Activated CD4-positive, alpha-beta memory T cell treated with anti-CD3 and anti-CD28 coated beads for 36 hours (primary cell): ENCODE measurements around the gene OR51A4. TPM values are rescaled to one million over a fixed set of nuclear protein-coding genes. Genes with fewer than 3 reads are reported as not detected.
"Not testable (repeated sequence)": the region's sequence is repeated elsewhere in the genome, so short reads cannot be mapped to it uniquely, and the experiment has no call there.

Experiments
- CTCF ChIA-PET: fragments of 350-600 bp; sonication (Branson Sonifier 250); formaldehyde crosslinking; loops from one replicate; lab custom pipeline; 2021; ENCODE audit warnings: antibody characterized with exemption, inconsistent platforms; lab: Charles Lee
- POLR2A ChIA-PET: fragments of 350-600 bp; sonication (Branson Sonifier 250); formaldehyde crosslinking; loops from one replicate; lab custom pipeline; 2021; ENCODE audit warnings: antibody characterized with exemption; lab: Charles Lee
- DNase-seq: peaks from one replicate; pipeline ENCODE4 v3.0.0-alpha.2; 2020
- H3K27ac Mint-ChIP-seq: one replicate; pipeline ENCODE4 v1.8.0; 2021; ENCODE audit warnings: mixed read lengths
- H3K27me3 Mint-ChIP-seq: one replicate; pipeline ENCODE4 v1.8.0; 2021; ENCODE audit warnings: mixed read lengths
- H3K36me3 Mint-ChIP-seq: one replicate; pipeline ENCODE4 v1.8.0; 2021; ENCODE audit warnings: mixed read lengths
- H3K4me1 Mint-ChIP-seq: one replicate; pipeline ENCODE4 v1.8.0; 2021; ENCODE audit warnings: low read depth, mixed read lengths
- H3K4me3 Mint-ChIP-seq: one replicate; pipeline ENCODE4 v1.8.0; 2021; ENCODE audit warnings: mild to moderate bottlenecking, mixed read lengths
- H3K9me3 Mint-ChIP-seq: one replicate; pipeline ENCODE4 v1.8.0; 2021; ENCODE audit warnings: mixed read lengths
- intact Hi-C: fragments of 100-400 bp; cut with micrococcal nuclease; formaldehyde crosslinking; loops from one replicate; pipeline ENCODE4 v1.15.1; 2023
- total RNA-seq, 2 experiments: library from RNA; stranded (reverse); gene quantifications; one replicate each; pipeline ENCODE4 v1.2.3, GENCODE V29; 2021

OR51A4 gene
- not detected for total RNA-seq

- no peak for DNase-seq
- POLR2A ChIA-PET: no interaction called here
- H3K27me3 Mint-ChIP-seq: peaks cover 1% of the 10 kb centered on the region
These were observed at the start of gene OR51A4 for GRCh38 chr11:4947505-4947904. Gene OR51A4, minus strand, starts transcription at chr11:4947605. Its CDS starts 505 bp downstream, at chr11:4947100.

GRCh38 chr11:4994551-4994950 lies 47.1 kb upstream of the OR51A4 start, which contains the start of gene OR51L1:
Gene OR51L1, plus strand, starts transcription at chr11:4994851. Its CDS starts 4,132 bp downstream, at chr11:4998983.
- H3K4me1 Mint-ChIP-seq: no peaks in the 10 kb centered on the region
- ChIA-PET CTCF (no interaction called here), POLR2A (no interaction called here)
- DNase-seq: no peak
- H3K36me3 Mint-ChIP-seq: no peaks in the 10 kb centered on the region
- no peak within 1 kb of the TSS for H3K27ac Mint-ChIP-seq
- no peaks in the 10 kb centered on the region for H3K27me3 Mint-ChIP-seq
- H3K4me3 Mint-ChIP-seq: no peak within 1 kb of the TSS
- intact Hi-C loops: no loop called here
- no peaks in the 10 kb centered on the region for H3K9me3 Mint-ChIP-seq

More at GRCh38 chr11:4947505-4947904, at the start of gene OR51A4:
- CTCF ChIA-PET: no interaction called here
- H3K4me1 Mint-ChIP-seq: no peaks in the 10 kb centered on the region
- H3K9me3 Mint-ChIP-seq: no peaks in the 10 kb centered on the region
- H3K27ac Mint-ChIP-seq: no peak within 1 kb of the TSS
- no peaks in the 10 kb centered on the region for H3K36me3 Mint-ChIP-seq
- H3K4me3 Mint-ChIP-seq: no peak within 1 kb of the TSS
- intact Hi-C loops: no loop called here

- no peak for DNase-seq
- H3K9me3 Mint-ChIP-seq: no peaks in the 10 kb centered on the region
- H3K36me3 Mint-ChIP-seq: no peaks in the 10 kb centered on the region
- no peaks in the 10 kb centered on the region for H3K27me3 Mint-ChIP-seq
- ChIA-PET CTCF (no interaction called here), POLR2A (no interaction called here)
- no peaks in the 10 kb centered on the region for H3K4me1 Mint-ChIP-seq
- H3K4me3 Mint-ChIP-seq: no peak overlapping the region
- H3K27ac Mint-ChIP-seq: no peak overlapping the region
- intact Hi-C loops: no loop called here
These were observed 43.7 kb upstream of the OR51A4 start for GRCh38 chr11:4991060-4991459.

DNA sequence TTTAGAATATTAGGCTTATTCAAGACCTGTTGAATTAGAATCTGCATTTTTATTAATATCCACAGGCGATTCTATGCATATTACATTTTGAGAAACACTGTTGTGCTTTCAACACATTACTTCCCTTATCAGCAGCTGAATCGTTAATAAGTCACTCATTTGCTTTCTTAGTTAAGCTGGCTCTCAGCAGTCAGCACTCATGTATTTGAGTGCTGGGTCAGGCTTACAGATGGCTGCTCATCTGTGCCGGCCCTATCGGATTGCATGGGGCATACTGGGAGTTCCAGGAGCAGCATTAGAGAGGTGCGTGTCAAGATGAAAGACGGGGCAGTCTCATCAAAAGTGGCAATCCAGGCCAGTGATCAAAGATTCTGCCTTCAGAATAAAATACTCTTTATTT lies 36.4 kb upstream of the OR51A4 start:
- DNase-seq: no peak
- POLR2A ChIA-PET: no interaction called here
- Mint-ChIP-seq H3K4me3 (no peak overlapping the region), H3K27ac (no peak overlapping the region), H3K36me3 (no peaks in the 10 kb centered on the region), H3K9me3 (no peaks in the 10 kb centered on the region), H3K4me1 (no peaks in the 10 kb centered on the region), H3K27me3 (no peaks in the 10 kb centered on the region)
- CTCF ChIA-PET: no interaction called here
- intact Hi-C loops: no loop called here

- H3K4me1 Mint-ChIP-seq: no peaks in the 10 kb centered on the region
- H3K27me3 Mint-ChIP-seq: no peaks in the 10 kb centered on the region
- ChIA-PET CTCF (no interaction called here), POLR2A (no interaction called here)
- intact Hi-C loops: no loop called here
- no peaks in the 10 kb centered on the region for H3K36me3 Mint-ChIP-seq
- no peak overlapping the region for H3K4me3 Mint-ChIP-seq
- no peak for DNase-seq
- H3K27ac Mint-ChIP-seq: no peak overlapping the region
- H3K9me3 Mint-ChIP-seq: peaks cover 3% of the 10 kb centered on the region
These were observed 35.3 kb upstream of the OR51A4 start for GRCh38 chr11:4982678-4983077.

- intact Hi-C loops: no loop called here
- Mint-ChIP-seq H3K4me3 (no peak overlapping the region), H3K27me3 (no peaks in the 10 kb centered on the region), H3K9me3 (peaks cover 3% of the 10 kb centered on the region), H3K36me3 (no peaks in the 10 kb centered on the region), H3K27ac (no peak overlapping the region), H3K4me1 (no peaks in the 10 kb centered on the region)
- CTCF ChIA-PET: no interaction called here
- POLR2A ChIA-PET: no interaction called here
- DNase-seq: no peak
These were observed 31.6 kb upstream of the OR51A4 start for GRCh38 chr11:4979036-4979435.

- Mint-ChIP-seq H3K9me3 (peaks cover 3% of the 10 kb centered on the region), H3K27ac (no peak overlapping the region), H3K36me3 (no peaks in the 10 kb centered on the region), H3K4me1 (no peaks in the 10 kb centered on the region), H3K4me3 (no peak overlapping the region), H3K27me3 (no peaks in the 10 kb centered on the region)
- ChIA-PET CTCF (no interaction called here), POLR2A (no interaction called here)
- intact Hi-C loops: no loop called here
- DNase-seq: no peak
These were observed 28.0 kb upstream of the OR51A4 start for GRCh38 chr11:4975436-4975835.

DNA sequence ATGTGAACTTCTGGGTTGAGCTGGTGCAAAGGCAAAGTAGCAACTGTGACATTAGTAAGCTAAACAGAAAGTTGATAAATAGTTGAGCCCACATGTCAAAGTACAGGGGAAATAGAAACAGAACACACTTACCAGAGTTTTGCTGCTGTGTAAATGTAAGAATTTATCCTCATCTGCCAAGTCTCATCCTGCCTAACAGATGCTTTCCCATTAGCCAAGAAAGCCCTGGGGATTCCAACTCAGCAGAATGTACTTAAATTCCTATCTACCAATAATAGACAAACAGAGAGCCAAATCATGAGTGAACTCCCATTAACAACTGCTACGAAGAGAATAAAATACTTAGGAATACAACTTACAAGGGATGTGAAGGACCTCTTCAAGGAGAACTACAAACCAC lies 15.4 kb upstream of the OR51A4 start:
- ChIA-PET CTCF (no interaction called here), POLR2A (no interaction called here)
- no peak for DNase-seq
- H3K36me3 Mint-ChIP-seq: no peaks in the 10 kb centered on the region
- peaks cover 4% of the 10 kb centered on the region for H3K9me3 Mint-ChIP-seq
- intact Hi-C loops: no loop called here
- H3K4me1 Mint-ChIP-seq: no peaks in the 10 kb centered on the region
- H3K27me3 Mint-ChIP-seq: no peaks in the 10 kb centered on the region
- H3K4me3 Mint-ChIP-seq: no peak overlapping the region
- H3K27ac Mint-ChIP-seq: no peak overlapping the region

GRCh38 chr11:4960877-4961276 lies 13.5 kb upstream of the OR51A4 start:
- Mint-ChIP-seq H3K36me3 (no peaks in the 10 kb centered on the region), H3K4me1 (no peaks in the 10 kb centered on the region), H3K4me3 (no peak overlapping the region), H3K9me3 (peaks cover 4% of the 10 kb centered on the region), H3K27ac (no peak overlapping the region), H3K27me3 (no peaks in the 10 kb centered on the region)
- ChIA-PET POLR2A (no interaction called here), CTCF (no interaction called here)
- no peak for DNase-seq
- intact Hi-C loops: no loop called here

DNA sequence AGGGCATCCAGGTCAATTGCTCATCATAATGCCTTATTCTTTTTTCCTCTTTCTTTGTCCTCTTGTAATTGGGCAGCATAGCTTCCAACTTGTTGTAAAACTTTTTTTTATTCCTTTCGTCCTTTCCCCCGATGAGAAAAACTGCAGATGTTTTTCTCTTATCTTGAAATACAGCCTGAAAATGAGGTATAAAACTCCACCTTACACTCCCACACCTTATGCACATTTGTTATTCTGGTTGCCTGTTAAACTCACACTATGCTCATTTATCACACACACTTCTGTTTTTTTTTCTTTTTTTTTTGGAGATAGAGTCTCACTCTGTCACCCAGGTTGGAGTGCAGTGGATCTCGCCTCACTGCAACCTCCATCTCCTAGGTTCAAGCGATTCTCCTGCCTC lies 10.0 kb upstream of the OR51A4 start:
- intact Hi-C loops: no loop called here
- POLR2A ChIA-PET: no interaction called here
- no peaks in the 10 kb centered on the region for H3K9me3 Mint-ChIP-seq

DNA sequence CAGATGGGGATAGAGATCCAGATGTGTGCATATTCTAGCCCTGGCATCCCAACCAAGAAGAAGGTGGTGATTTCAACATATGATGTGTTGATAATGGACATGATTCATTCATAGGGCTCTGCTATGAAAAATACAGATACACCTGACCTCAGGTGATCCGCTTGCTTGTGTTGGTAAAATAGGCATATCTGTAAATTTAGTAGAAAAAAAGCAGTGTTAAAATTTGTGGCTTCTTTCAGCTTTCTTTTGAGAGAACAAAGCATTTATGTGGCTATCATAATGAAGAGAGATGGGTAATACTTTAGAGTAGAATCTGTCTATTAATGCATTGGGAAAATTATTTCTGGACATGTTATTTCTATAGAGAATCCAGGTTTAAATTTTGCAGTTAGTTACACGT lies 8.2 kb upstream of the OR51A4 start, which contains the start of gene OR51A2:
TSS of gene OR51A2 (minus strand) at position 101 of the 400 bp plus-strand sequence. CDS start at position 101, 0 bp downstream.
- H3K36me3 Mint-ChIP-seq, H3K27me3 Mint-ChIP-seq, DNase-seq, H3K4me1 Mint-ChIP-seq, H3K27ac Mint-ChIP-seq, POLR2A ChIA-PET, H3K4me3 Mint-ChIP-seq, intact Hi-C loops, H3K9me3 Mint-ChIP-seq, CTCF ChIA-PET: not testable (repeated sequence)

More for the DNA sequence above, 10.0 kb upstream of the OR51A4 start:
- CTCF ChIA-PET: no interaction called here
- Mint-ChIP-seq H3K27ac (no peak overlapping the region), H3K36me3 (no peaks in the 10 kb centered on the region), H3K27me3 (no peaks in the 10 kb centered on the region), H3K4me1 (no peaks in the 10 kb centered on the region), H3K4me3 (no peak overlapping the region)
- DNase-seq: no peak

DNA sequence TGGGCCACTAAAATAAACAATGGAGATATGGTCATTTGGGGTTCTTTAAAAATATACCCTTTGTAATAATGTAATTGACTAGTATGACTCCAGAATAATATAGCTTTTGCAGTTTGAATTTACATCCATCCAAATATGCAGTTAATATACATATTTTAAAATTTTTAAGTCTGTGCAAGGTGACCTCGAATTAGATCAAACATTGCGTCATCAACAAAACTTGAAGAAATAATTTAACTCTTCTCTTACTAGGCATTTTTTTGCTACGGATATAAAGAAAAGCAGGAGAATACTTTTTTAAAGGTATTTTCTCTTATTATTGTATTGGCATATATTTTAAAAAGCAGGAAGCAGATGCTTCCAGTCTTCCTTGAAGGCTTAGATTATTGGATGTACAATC lies 10.7 kb downstream of the OR51A4 start:
- DNase-seq: no peak
- ChIA-PET POLR2A (no interaction called here), CTCF (no interaction called here)
- Mint-ChIP-seq H3K9me3 (no peaks in the 10 kb centered on the region), H3K27ac (no peak overlapping the region), H3K4me3 (no peak overlapping the region), H3K36me3 (no peaks in the 10 kb centered on the region), H3K4me1 (no peaks in the 10 kb centered on the region), H3K27me3 (no peaks in the 10 kb centered on the region)
- intact Hi-C loops: no loop called here

GRCh38 chr11:4932751-4933150 lies 14.7 kb downstream of the OR51A4 start:
- Mint-ChIP-seq H3K27me3 (no peaks in the 10 kb centered on the region), H3K4me3 (no peak overlapping the region), H3K36me3 (no peaks in the 10 kb centered on the region), H3K9me3 (no peaks in the 10 kb centered on the region), H3K4me1 (no peaks in the 10 kb centered on the region), H3K27ac (no peak overlapping the region)
- ChIA-PET CTCF (no interaction called here), POLR2A (no interaction called here)
- intact Hi-C loops: no loop called here
- no peak for DNase-seq
